IMR-90 (cell line): ENCODE data around the gene C22orf39. TPM values are rescaled to one million over a fixed set of nuclear protein-coding genes. Genes with fewer than 3 reads are reported as not detected.

Experiments
- ATAC-seq: fragments of 200-7000 bp; cut with Tn5 transposase; 2 replicates; pipeline ENCODE4 v1.9.1; 2020; ENCODE audit warnings: low read depth, mild to moderate bottlenecking, moderate library complexity
- BruUV-seq: library from RNA; stranded (reverse); fragments of 400-500 nt; replicated peaks from 2 replicates; lab custom pipeline; 2021; lab: Mats Ljungman, UMichigan
- CTCF ChIA-PET: fragments of 300-600 bp; formaldehyde crosslinking; extraction: SDS; loops from one replicate; lab custom pipeline; 2021; ENCODE audit warnings: antibody characterized with exemption; lab: Yijun Ruan, JAX
- POLR2A ChIA-PET: fragments of 300-600 bp; sonication (Branson Sonifier 250); formaldehyde crosslinking; loops from one replicate; lab custom pipeline; 2022; ENCODE audit warnings: antibody characterized with exemption; ENCODE audit not compliant: unreplicated experiment; lab: Charles Lee
- DNase-seq: peaks from one replicate; pipeline ENCODE4 v3.0.0; 2013
- H2AFZ ChIP-seq: replicated peaks from 2 replicates; pipeline ENCODE3; 2013; ENCODE audit warnings: low read length, mild to moderate bottlenecking; ENCODE audit not compliant: poor library complexity
- H2AK5ac ChIP-seq: 2 replicates; pipeline ENCODE4 v1.6.1; 2013; ENCODE audit warnings: low read depth, low read length, inconsistent platforms
- H2AK9ac ChIP-seq: replicated peaks from 2 replicates; pipeline ENCODE3; 2013; ENCODE audit warnings: mild to moderate bottlenecking, low read depth, low read length, moderate library complexity; ENCODE audit not compliant: poor library complexity
- H2BK120ac ChIP-seq: 2 replicates; pipeline ENCODE4 v1.6.1; 2013; ENCODE audit warnings: low read depth, low read length, inconsistent platforms
- H2BK15ac ChIP-seq: 3 replicates; pipeline ENCODE4 v1.6.1; 2013; ENCODE audit warnings: low read depth, low read length, inconsistent platforms
- H2BK20ac ChIP-seq: 2 replicates; pipeline ENCODE4 v1.6.1; 2013; ENCODE audit warnings: low read depth, mild to moderate bottlenecking, inconsistent platforms, low read length, moderate library complexity
- H2BK5ac ChIP-seq: 2 replicates; pipeline ENCODE4 v1.6.1; 2013; ENCODE audit warnings: mild to moderate bottlenecking, low read depth, low read length, inconsistent platforms; ENCODE audit not compliant: poor library complexity, severe bottlenecking
- H3K14ac ChIP-seq: replicated peaks from 2 replicates; pipeline ENCODE4 v1.6.1; 2013; ENCODE audit warnings: low read depth, low read length, inconsistent platforms
- H3K18ac ChIP-seq: 2 replicates; pipeline ENCODE4 v1.6.1; 2013; ENCODE audit warnings: low read depth, low read length, control low read depth
- H3K23ac ChIP-seq: 2 replicates; pipeline ENCODE4 v1.6.1; 2013; ENCODE audit warnings: low read depth, low read length, inconsistent platforms
- H3K27ac ChIP-seq: 2 replicates; pipeline ENCODE4 v1.5.1; 2013; ENCODE audit warnings: mild to moderate bottlenecking, control low read depth, low read length; ENCODE audit not compliant: insufficient read depth
- H3K27me3 ChIP-seq: 2 replicates; pipeline ENCODE4 v1.6.1; 2013; ENCODE audit warnings: low read length; ENCODE audit not compliant: control insufficient read depth, insufficient read depth
- H3K36me3 ChIP-seq: 2 replicates; pipeline ENCODE4 v1.6.1; 2013; ENCODE audit warnings: low read length, mixed read lengths; ENCODE audit not compliant: control insufficient read depth, insufficient read depth
- H3K4ac ChIP-seq: 2 replicates; pipeline ENCODE4 v1.6.1; 2013; ENCODE audit warnings: low read depth, low read length, inconsistent platforms
- H3K4me1 ChIP-seq: 2 replicates; pipeline ENCODE4 v1.6.1; 2013; ENCODE audit warnings: low read length, mixed read lengths; ENCODE audit not compliant: control insufficient read depth, insufficient read depth
- H3K4me2 ChIP-seq: 2 replicates; pipeline ENCODE4 v1.6.1; 2013; ENCODE audit warnings: low read depth, mild to moderate bottlenecking, control low read depth, low read length, moderate library complexity
- H3K4me3 ChIP-seq: 2 replicates; pipeline ENCODE4 v1.5.1; 2013; ENCODE audit warnings: low read depth, mild to moderate bottlenecking, control low read depth, low read length, moderate library complexity; ENCODE audit not compliant: insufficient read depth
- H3K56ac ChIP-seq: 2 replicates; pipeline ENCODE4 v1.6.1; 2013; ENCODE audit warnings: low read length, inconsistent platforms; ENCODE audit not compliant: insufficient read depth; ENCODE audit errors: extremely low read depth
- H3K79me1 ChIP-seq, 2 experiments: 2 replicates each; pipeline ENCODE4 v1.6.1; 2013; ENCODE audit warnings: low read length in 2 of 2, inconsistent platforms in 1 of 2, low read depth in 1 of 2
- H3K9ac ChIP-seq: 2 replicates; pipeline ENCODE4 v1.6.1; 2013; ENCODE audit warnings: low read depth, low read length, control low read depth
- H3K9me1 ChIP-seq: 2 replicates; pipeline ENCODE4 v1.6.1; 2013; ENCODE audit warnings: low read length, inconsistent platforms; ENCODE audit not compliant: insufficient read depth
- H3K9me3 ChIP-seq: 2 replicates; pipeline ENCODE4 v1.6.1; 2013; ENCODE audit warnings: low read length; ENCODE audit not compliant: control insufficient read depth, insufficient read depth
- H4K20me1 ChIP-seq: 2 replicates; pipeline ENCODE4 v1.6.1; 2013; ENCODE audit warnings: low read length, inconsistent platforms; ENCODE audit not compliant: insufficient read depth
- H4K5ac ChIP-seq: 2 replicates; pipeline ENCODE4 v1.6.1; 2013; ENCODE audit warnings: mild to moderate bottlenecking, low read depth, low read length, control low read depth
- H4K8ac ChIP-seq, 2 experiments: 2 replicates each; pipeline ENCODE4 v1.6.1; 2013; ENCODE audit warnings: low read depth in 2 of 2, low read length in 2 of 2, control low read depth in 1 of 2, inconsistent platforms in 1 of 2
- H4K91ac ChIP-seq: 2 replicates; pipeline ENCODE4 v1.6.1; 2013; ENCODE audit warnings: low read depth, low read length, inconsistent platforms; ENCODE audit not compliant: insufficient read depth
- BHLHE40 ChIP-seq: fragments of 150-350 bp; IDR thresholded peaks from 2 replicates; pipeline ENCODE4 v1.6.1; 2016; ENCODE audit warnings: mild to moderate bottlenecking, low read depth, low read length
- CEBPB ChIP-seq: IDR thresholded peaks from 2 replicates; pipeline ENCODE4 v1.6.1; 2012; ENCODE audit warnings: low read depth, low read length, improper control_type of control experiment
- CHD1 ChIP-seq: IDR thresholded peaks from 2 replicates; pipeline ENCODE4 v1.6.1; 2012; ENCODE audit warnings: low read depth, low read length, improper control_type of control experiment
- CTCF ChIP-seq: conservative IDR thresholded peaks from 2 replicates; pipeline ENCODE4 v1.5.1; 2012; ENCODE audit warnings: mild to moderate bottlenecking, low read depth, low read length, improper control_type of control experiment
- ELK1 ChIP-seq: fragments of 150-350 bp; IDR thresholded peaks from 2 replicates; pipeline ENCODE4 v1.6.1; 2016; ENCODE audit warnings: low read depth, mild to moderate bottlenecking, low read length, moderate library complexity, borderline replicate concordance
- FOS ChIP-seq: fragments of 150-350 bp; IDR thresholded peaks from 2 replicates; pipeline ENCODE4 v1.6.1; 2016; ENCODE audit warnings: low read depth, low read length
- MAFK ChIP-seq: IDR thresholded peaks from 2 replicates; pipeline ENCODE4 v1.6.1; 2012; ENCODE audit warnings: low read depth, low read length, improper control_type of control experiment
- NFE2L2 ChIP-seq: fragments of 150-350 bp; IDR thresholded peaks from 2 replicates; pipeline ENCODE4 v1.6.1; 2016; ENCODE audit warnings: low read depth, mild to moderate bottlenecking, low read length
- POLR2A ChIP-seq: IDR thresholded peaks from 2 replicates; pipeline ENCODE4 v1.6.1; 2012; ENCODE audit warnings: mild to moderate bottlenecking, low read depth, low read length
- RAD21 ChIP-seq: IDR thresholded peaks from 2 replicates; pipeline ENCODE4 v1.6.1; 2012; ENCODE audit warnings: low read length, improper control_type of control experiment
- RFX5 ChIP-seq: IDR thresholded peaks from 2 replicates; pipeline ENCODE4 v1.8.0; 2012; ENCODE audit warnings: low read depth, mild to moderate bottlenecking, low read length, moderate library complexity
- WGBS, 2 experiments: methylation state at CpG; one replicate each; pipeline versions ENCODE4 v1.1.5 to v1.1.7; 2013; ENCODE audit warnings: missing lambda C conversion rate in 2 of 2; ENCODE audit not compliant: insufficient read length in 1 of 2; ENCODE audit errors: extremely low coverage in 2 of 2; 5-methylcytosine and 5-hydroxymethylcytosine counted together
- dilution Hi-C: fragments of 300-500 bp; cut with HindIII; formaldehyde crosslinking; loops from one replicate; pipeline ENCODE4 v1.14.3; 2018; ENCODE audit warnings: low sequenced_read_pairs; ENCODE audit not compliant: unreplicated experiment
- in situ Hi-C: fragments of 300-500 bp; cut with MboI; formaldehyde crosslinking; loops from 3 replicates; pipeline ENCODE4 v1.14.3; 2019; ENCODE audit warnings: low sequenced_read_pairs, inconsistent platforms, mixed read lengths
- intact Hi-C: fragments of 100-400 bp; cut with micrococcal nuclease; formaldehyde crosslinking; loops from 2 replicates; pipeline ENCODE4 v1.10.0; 2022
- polyA plus RNA-seq, 3 experiments: library from polyadenylated mRNA; depleted of rRNA; stranded (reverse); fragments of >200 nt; gene quantifications; 2 replicates each; pipeline ENCODE4 v1.2.3, GENCODE V29; 2012; ENCODE audit warnings: low replicate concordance in 1 of 3
- total RNA-seq: library from RNA; depleted of rRNA; stranded (reverse); fragments of >200 nt; gene quantifications from 2 replicates; pipeline ENCODE4 v1.2.3, GENCODE V29; 2012
- TF ChIP-seq, protein P1 (sequence below): fragments of 150-350 bp; IDR thresholded peaks from 2 replicates; pipeline ENCODE4 v1.6.1; 2017; ENCODE audit warnings: mild to moderate bottlenecking, antibody characterized with exemption, low read length, low read depth

The C22orf39 gene
- total and polyA plus RNA-seq, 2 of the 4 experiments (the other 2 are of a cell fraction): 8.2 to 8.9 TPM

GRCh38 chr22:19407649-19408606 lies 39.6 kb downstream of the C22orf39 start (continued):
- TF ChIP-seq BHLHE40 (no peak), RAD21 (no peak)

DNA sequence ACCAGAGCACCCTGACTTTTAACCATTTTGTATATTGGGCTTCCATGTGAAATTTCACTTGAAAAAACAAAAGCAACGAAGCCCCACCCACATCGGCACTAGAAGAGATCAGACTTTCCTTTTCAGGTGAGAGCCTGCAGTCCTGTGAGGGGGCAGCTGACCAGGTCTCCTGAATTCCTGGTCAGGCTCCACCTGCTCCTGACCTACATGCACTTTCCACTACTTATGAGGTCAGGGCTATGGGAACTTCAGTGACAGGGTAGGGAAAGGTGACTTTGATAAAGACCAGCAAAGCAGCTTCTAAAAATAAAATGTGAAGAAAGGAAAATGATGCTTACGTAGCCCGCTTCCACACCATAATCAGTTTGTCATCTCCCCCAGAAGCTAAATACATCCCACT lies 40.7 kb downstream of the C22orf39 start:
- dilution Hi-C loops (no loop called here), in situ Hi-C loops (no loop called here), intact Hi-C loops (no loop called here)
- Histone ChIP-seq H3K36me3 (peaks cover 38% of the 10 kb centered on the region), H3K27me3 (no peaks in the 10 kb centered on the region), H2BK5ac (no peak overlapping the region), H4K91ac (no peak overlapping the region), H3K9me1 (peaks cover 17% of the 10 kb centered on the region), H2BK15ac (no peak overlapping the region), H3K14ac (no peak overlapping the region), H3K23ac (no peak overlapping the region), H2BK20ac (no peak overlapping the region), H3K4ac (no peak overlapping the region), H3K4me1 (peaks cover 3% of the 10 kb centered on the region), H3K18ac (no peak overlapping the region), H4K8ac (no peak overlapping the region), H3K9me3 (no peaks in the 10 kb centered on the region), H3K4me2 (no peak overlapping the region), H2AK9ac (no peak overlapping the region), H4K20me1 (peaks cover 17% of the 10 kb centered on the region), H2AFZ (no peak overlapping the region), H3K27ac (no peak overlapping the region), H2BK120ac (no peak overlapping the region), H2AK5ac (no peak overlapping the region), H3K4me3 (no peak overlapping the region), H3K79me1 (peaks cover 36 to 61% of the 10 kb centered on the region in 2 experiments), H3K56ac (no peak overlapping the region), H3K9ac (no peak overlapping the region), H4K5ac (no peak overlapping the region)
- WGBS, 2 experiments: no CpG with 5 or more reads among the region's 4 CpGs
- no peak for ATAC-seq
- CTCF ChIA-PET: no interaction called here
- BruUV-seq: no TSS peak
- POLR2A ChIA-PET: no interaction called here
- DNase-seq: no peak
- no peak for TF ChIP-seq FOS
- no peak for TF ChIP-seq CEBPB
- TF ChIP-seq, protein P1, sequence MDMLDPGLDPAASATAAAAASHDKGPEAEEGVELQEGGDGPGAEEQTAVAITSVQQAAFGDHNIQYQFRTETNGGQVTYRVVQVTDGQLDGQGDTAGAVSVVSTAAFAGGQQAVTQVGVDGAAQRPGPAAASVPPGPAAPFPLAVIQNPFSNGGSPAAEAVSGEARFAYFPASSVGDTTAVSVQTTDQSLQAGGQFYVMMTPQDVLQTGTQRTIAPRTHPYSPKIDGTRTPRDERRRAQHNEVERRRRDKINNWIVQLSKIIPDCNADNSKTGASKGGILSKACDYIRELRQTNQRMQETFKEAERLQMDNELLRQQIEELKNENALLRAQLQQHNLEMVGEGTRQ: no peak
- no peak for TF ChIP-seq CHD1
- TF ChIP-seq ELK1: no peak
- TF ChIP-seq POLR2A: no peak
- TF ChIP-seq CTCF: no peak
- TF ChIP-seq RAD21: no peak
- TF ChIP-seq BHLHE40: no peak
- TF ChIP-seq MAFK: no peak
- no peak for TF ChIP-seq NFE2L2
- TF ChIP-seq RFX5: no peak
